Measurements from ENCODE around the gene CD82. TPM values are rescaled to one million over a fixed set of nuclear protein-coding genes. Genes with fewer than 3 reads are reported as not detected.

The CD82 gene
- total RNA-seq, 1 experiment from 2014 or later = 4.5 TPM

DNA sequence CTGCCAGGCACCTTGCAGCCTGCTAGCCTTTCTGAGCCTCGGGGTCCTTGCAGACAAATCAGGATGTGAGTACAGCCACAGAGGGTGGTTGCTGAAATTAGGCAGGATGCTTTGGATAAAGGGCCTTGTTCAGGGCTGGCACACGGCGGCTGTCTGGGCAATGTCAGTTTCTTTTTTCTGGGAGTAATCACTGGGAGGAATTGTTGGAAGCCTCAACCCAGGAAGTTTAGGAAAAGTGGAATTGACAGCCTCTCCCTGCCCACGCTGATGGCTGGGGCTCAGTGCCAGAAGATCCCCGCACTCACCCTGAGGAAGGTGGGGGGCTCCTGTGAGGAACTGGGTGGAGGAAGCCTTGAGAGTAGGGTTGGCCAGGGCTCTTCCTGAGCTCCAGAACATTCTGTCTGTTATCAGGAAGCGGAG lies 37.4 kb downstream of the CD82 start:
- no peaks in the 10 kb centered on the region for H3K79me2 ChIP-seq (ENCODE audit: insufficient read depth, low read length)
- TF ChIP-seq CTCF (conservative IDR thresholded peaks at IDR 0.05) = no peak
- H4K8ac ChIP-seq (replicated peaks; ENCODE audit: insufficient read length, low read depth, low read length) = no peak overlapping the region
- no peak overlapping the region for H3K9ac ChIP-seq (ENCODE audit: extremely low read depth, insufficient read length, low read length)
- H3K36me3 Mint-ChIP-seq (ENCODE audit: insufficient read depth in 1 of 3, low read depth in 3 of 3) = no peaks in the 10 kb centered on the region
- no peaks in the 10 kb centered on the region for H3K23me2 ChIP-seq (ENCODE audit: insufficient read length, low read depth, low read length, poor library complexity, severe bottlenecking)
- H2AFZ ChIP-seq (ENCODE audit: low read length) = no peak overlapping the region
- H2AK5ac ChIP-seq (ENCODE audit: insufficient read length, low read length) = no peak overlapping the region
- no peak overlapping the region for H4K5ac ChIP-seq (ENCODE audit: insufficient read length, low read depth, low read length)
- H3K27me3 ChIP-seq (ENCODE audit: insufficient read depth, low read length) = no peaks in the 10 kb centered on the region
- no peaks in the 10 kb centered on the region for H3K4me1 ChIP-seq (ENCODE audit: insufficient read depth, low read length)
- H4K91ac ChIP-seq (ENCODE audit: insufficient read length, low read depth, low read length) = no peak overlapping the region
- H3K4me2 ChIP-seq (ENCODE audit: insufficient read depth, insufficient read length, low read length) = no peak overlapping the region
- no peaks in the 10 kb centered on the region for H3K79me1 ChIP-seq (ENCODE audit: insufficient read depth, low read depth, low read length, poor library complexity, severe bottlenecking)
- no CpG with 5 or more reads among the region's 6 CpGs for WGBS (ENCODE audit: extremely low coverage, insufficient read length, low lambda C conversion rate)
- no peak overlapping the region for H3K4me3 Mint-ChIP-seq
- no peak overlapping the region for H2BK120ac ChIP-seq (ENCODE audit: low read depth, low read length, poor library complexity, severe bottlenecking)
- H3K23ac ChIP-seq (ENCODE audit: insufficient read length, low read depth, low read length) = no peak overlapping the region
- no peak overlapping the region for H3K27ac Mint-ChIP-seq
- no peak overlapping the region for H3K18ac ChIP-seq (ENCODE audit: insufficient read length, low read depth, low read length)
- H3K4me1 Mint-ChIP-seq = peaks cover 10 to 33% of the 10 kb centered on the region in 2 experiments
- no peaks in the 10 kb centered on the region; the same call in 1 of the 2 replicates for H3K27me3 Mint-ChIP-seq (ENCODE audit: low read depth)
- no peaks in the 10 kb centered on the region for H4K20me1 ChIP-seq (ENCODE audit: control insufficient read depth, insufficient read depth, insufficient read length)
- no peak overlapping the region for H2BK5ac ChIP-seq (ENCODE audit: insufficient read length, low read length)
- no peaks in the 10 kb centered on the region for H3K9me3 ChIP-seq (ENCODE audit: control insufficient read depth, low read depth, low read length)
- no peak overlapping the region for H2BK20ac ChIP-seq (ENCODE audit: low read depth, low read length, poor library complexity, severe bottlenecking)
- H3K27ac ChIP-seq (ENCODE audit: insufficient read length, low read depth, low read length) = no peak overlapping the region
- H2BK12ac ChIP-seq (ENCODE audit: insufficient read length, low read depth, low read length) = no peak overlapping the region
- no peak overlapping the region for H3K4ac ChIP-seq (ENCODE audit: low read depth, low read length)
- H3K14ac ChIP-seq (ENCODE audit: insufficient read depth, low read length) = no peak overlapping the region
- H3T11ph ChIP-seq (ENCODE audit: low read length) = no peak overlapping the region
- no peak for DNase-seq
- H2BK15ac ChIP-seq (ENCODE audit: low read depth, low read length) = no peak overlapping the region
- H3K56ac ChIP-seq (ENCODE audit: insufficient read length, low read depth, low read length) = no peak overlapping the region
- no peaks in the 10 kb centered on the region for H3K9me3 Mint-ChIP-seq
